ENCODE results near the gene HS2ST1. TPM values are rescaled to one million over a fixed set of nuclear protein-coding genes. Genes with fewer than 3 reads are reported as not detected.

The HS2ST1 gene
- total RNA-seq, 2 donors from 2014 or later: 6.3 to 12.2 TPM

DNA sequence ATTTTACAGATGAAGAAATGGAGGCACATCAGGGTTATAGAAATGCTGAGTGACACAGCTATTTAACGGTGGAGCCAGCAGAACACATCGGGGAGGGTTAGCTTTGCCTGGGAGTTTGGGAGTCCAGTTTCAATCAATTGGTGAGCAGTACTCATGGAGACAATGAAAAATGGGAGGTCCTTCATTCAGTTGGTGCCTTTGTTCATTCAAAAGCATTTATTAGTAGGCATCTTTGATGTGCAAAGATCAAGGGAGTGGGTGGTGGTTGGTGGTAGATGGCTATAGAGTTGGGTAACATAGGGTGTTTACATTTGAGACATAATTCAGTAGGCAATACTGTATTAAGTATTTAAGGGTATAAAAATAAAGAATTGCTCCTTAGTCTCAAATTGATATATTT lies 230.5 kb downstream of the HS2ST1 start:
- H3K4me3 ChIP-seq: no peak overlapping the region
- no peak overlapping the region for H3K27ac ChIP-seq
- no peaks in the 10 kb centered on the region for H3K9me3 ChIP-seq
- 78 to 89% methylated on average over 2 of the region's 2 CpGs for WGBS, 2 donors
- no peaks in the 10 kb centered on the region for H3K27me3 ChIP-seq
- ATAC-seq: no peak
- intact Hi-C loops (cut with DNase I): no loop called here
- TF ChIP-seq, protein P1, sequence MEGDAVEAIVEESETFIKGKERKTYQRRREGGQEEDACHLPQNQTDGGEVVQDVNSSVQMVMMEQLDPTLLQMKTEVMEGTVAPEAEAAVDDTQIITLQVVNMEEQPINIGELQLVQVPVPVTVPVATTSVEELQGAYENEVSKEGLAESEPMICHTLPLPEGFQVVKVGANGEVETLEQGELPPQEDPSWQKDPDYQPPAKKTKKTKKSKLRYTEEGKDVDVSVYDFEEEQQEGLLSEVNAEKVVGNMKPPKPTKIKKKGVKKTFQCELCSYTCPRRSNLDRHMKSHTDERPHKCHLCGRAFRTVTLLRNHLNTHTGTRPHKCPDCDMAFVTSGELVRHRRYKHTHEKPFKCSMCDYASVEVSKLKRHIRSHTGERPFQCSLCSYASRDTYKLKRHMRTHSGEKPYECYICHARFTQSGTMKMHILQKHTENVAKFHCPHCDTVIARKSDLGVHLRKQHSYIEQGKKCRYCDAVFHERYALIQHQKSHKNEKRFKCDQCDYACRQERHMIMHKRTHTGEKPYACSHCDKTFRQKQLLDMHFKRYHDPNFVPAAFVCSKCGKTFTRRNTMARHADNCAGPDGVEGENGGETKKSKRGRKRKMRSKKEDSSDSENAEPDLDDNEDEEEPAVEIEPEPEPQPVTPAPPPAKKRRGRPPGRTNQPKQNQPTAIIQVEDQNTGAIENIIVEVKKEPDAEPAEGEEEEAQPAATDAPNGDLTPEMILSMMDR (IDR thresholded peaks at IDR 0.05): no peak
- no peak for TF ChIP-seq POLR2A (IDR thresholded peaks at IDR 0.05)
- no peaks in the 10 kb centered on the region for H3K4me1 ChIP-seq
- DNase-seq: no peak
- H3K36me3 ChIP-seq (replicated peaks in 1 of 2; ENCODE audit: insufficient read depth in 1 of 2, low read depth in 2 of 2): no peaks in the 10 kb centered on the region

DNA sequence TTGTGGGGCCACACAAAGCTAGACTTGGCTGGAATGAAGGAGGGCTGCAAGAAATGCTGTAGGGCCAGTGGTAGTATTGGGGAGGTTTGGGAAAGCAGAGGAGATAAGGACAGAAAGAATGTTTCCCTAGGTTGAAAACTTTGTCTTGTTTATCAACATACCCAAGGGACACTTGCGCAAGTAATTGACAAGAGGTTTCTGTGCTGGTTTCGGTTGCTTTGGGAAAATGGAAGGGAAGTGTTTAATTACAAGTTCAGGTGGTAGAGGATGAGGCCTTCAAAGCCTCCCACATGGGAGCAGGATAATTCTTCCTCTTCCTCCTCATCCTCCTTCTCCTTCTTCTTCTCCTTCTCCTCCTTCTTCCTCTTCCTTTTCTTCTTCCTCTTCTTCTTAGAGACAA lies 232.1 kb downstream of the HS2ST1 start:
- Histone ChIP-seq H3K27me3 (no peaks in the 10 kb centered on the region), H3K9me3 (no peaks in the 10 kb centered on the region), H3K4me3 (no peak overlapping the region), H3K27ac (no peak overlapping the region), H3K4me1 (no peaks in the 10 kb centered on the region), H3K36me3 (replicated peaks in 1 of 2; ENCODE audit: insufficient read depth in 1 of 2, low read depth in 2 of 2) (no peaks in the 10 kb centered on the region)
- no peak for TF ChIP-seq POLR2A (IDR thresholded peaks at IDR 0.05)
- TF ChIP-seq, protein P1 (IDR thresholded peaks at IDR 0.05): no peak
- no peak for DNase-seq
- 83 to 86% methylated on average over 2 of the region's 2 CpGs for WGBS, 2 donors
- intact Hi-C loops (cut with DNase I): no loop called here
- no peak for ATAC-seq

DNA sequence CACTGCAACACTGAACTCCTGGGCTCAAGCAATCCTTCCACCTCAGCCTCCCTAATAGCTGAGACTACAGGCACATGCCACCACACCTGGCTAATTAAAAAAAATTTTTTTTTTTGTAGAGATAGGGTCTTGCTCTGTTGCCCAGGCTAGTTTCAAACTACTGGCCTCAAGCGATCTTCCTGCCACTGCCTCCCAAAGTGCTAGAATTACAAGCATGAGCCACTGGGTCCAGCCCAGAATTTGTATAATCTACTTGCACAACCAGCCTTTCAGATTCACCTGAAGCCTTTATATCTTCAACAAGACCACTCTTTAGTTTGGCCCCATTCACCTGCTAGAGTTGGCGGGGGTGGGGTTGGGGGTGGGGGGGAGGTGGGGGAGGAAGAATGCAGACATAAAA lies 232.6 kb downstream of the HS2ST1 start:
- no peaks in the 10 kb centered on the region for H3K4me1 ChIP-seq
- H3K4me3 ChIP-seq: no peak overlapping the region
- H3K27ac ChIP-seq: no peak overlapping the region
- H3K36me3 ChIP-seq (replicated peaks in 1 of 2; ENCODE audit: insufficient read depth in 1 of 2, low read depth in 2 of 2): no peaks in the 10 kb centered on the region
- ATAC-seq: no peak
- TF ChIP-seq, protein P1 (IDR thresholded peaks at IDR 0.05): no peak
- TF ChIP-seq POLR2A (IDR thresholded peaks at IDR 0.05): no peak
- intact Hi-C loops (cut with DNase I): no loop called here
- H3K9me3 ChIP-seq: no peaks in the 10 kb centered on the region
- 50 to 58% methylated on average over 2 of the region's 2 CpGs for WGBS, 2 donors
- no peaks in the 10 kb centered on the region for H3K27me3 ChIP-seq
- DNase-seq: no peak

DNA sequence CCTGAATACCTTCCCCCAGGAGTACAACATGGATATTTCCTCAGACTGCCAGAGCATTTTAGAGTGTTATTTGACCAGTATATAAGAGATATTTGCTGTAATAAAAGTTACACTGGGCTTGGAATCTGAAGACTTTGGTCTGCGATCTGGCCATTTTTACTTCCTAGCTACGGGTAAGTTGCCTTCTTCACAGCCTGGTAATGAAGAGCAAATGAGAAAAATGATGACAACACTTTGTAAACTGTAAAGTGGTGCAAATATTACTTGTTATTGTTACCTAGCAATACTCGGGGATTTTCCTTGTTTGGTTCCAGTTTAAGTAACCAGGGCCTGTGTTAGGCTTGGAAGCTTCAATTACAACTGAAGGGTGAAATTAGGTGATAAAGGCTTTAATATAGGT lies 233.4 kb downstream of the HS2ST1 start:
- TF ChIP-seq POLR2A (IDR thresholded peaks at IDR 0.05): no peak
- TF ChIP-seq, protein P1 (IDR thresholded peaks at IDR 0.05): no peak
- DNase-seq: no peak
- intact Hi-C loops (cut with DNase I): no loop called here
- Histone ChIP-seq H3K27me3 (no peaks in the 10 kb centered on the region), H3K36me3 (replicated peaks in 1 of 2; ENCODE audit: insufficient read depth in 1 of 2, low read depth in 2 of 2) (no peaks in the 10 kb centered on the region), H3K4me3 (no peak overlapping the region), H3K9me3 (no peaks in the 10 kb centered on the region), H3K27ac (no peak overlapping the region), H3K4me1 (no peaks in the 10 kb centered on the region)
- 43 to 58% methylated on average over 3 of the region's 3 CpGs for WGBS, 2 donors
- no peak for ATAC-seq

DNA sequence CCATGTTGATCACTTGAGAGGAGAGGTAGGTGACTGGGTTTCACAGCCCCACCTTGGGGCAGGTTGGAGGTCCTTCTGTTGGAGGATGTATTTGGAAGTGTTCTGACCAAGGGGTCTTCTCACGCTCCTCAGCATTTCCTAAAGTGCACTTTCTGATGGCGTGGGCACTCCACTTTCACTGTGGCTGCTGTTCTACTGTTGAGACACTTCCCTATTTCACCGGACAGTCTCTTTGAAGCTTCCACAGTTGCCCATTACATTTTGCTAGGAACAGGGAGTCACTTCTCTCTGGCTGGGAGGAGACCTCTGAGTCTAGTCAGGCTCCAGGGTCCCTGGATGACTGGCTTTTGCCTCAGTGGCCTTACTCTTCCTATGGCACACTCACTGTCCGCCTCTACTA lies 234.2 kb downstream of the HS2ST1 start:
- no peaks in the 10 kb centered on the region for H3K36me3 ChIP-seq (replicated peaks in 1 of 2; ENCODE audit: insufficient read depth in 1 of 2, low read depth in 2 of 2)
- DNase-seq (no peak), ATAC-seq (no peak)
- H3K4me3 ChIP-seq: no peak overlapping the region
- no peaks in the 10 kb centered on the region for H3K27me3 ChIP-seq
- intact Hi-C loops (cut with DNase I): no loop called here
- 83 to 91% methylated on average over 4 of the region's 4 CpGs for WGBS, 2 donors
- no peaks in the 10 kb centered on the region for H3K9me3 ChIP-seq
- TF ChIP-seq, protein P1 (IDR thresholded peaks at IDR 0.05): no peak
- no peak overlapping the region for H3K27ac ChIP-seq
- H3K4me1 ChIP-seq: no peaks in the 10 kb centered on the region

Measured in body of pancreas (tissue), 4 donors.